SIG-M5 treated with dmso at 0.1 percent for 504 hours (cell line): ENCODE data around the gene CACNA1G.

Experiments
- DNase-seq: peaks from one replicate; lab custom pipeline; 2025; ENCODE audit not compliant: unreplicated experiment; lab: John Stamatoyannopoulos, UW

The CACNA1G gene

GRCh38 chr17:50547035-50547735 is 13.3 kb upstream of the CACNA1G start, which contains the start of gene SPATA20:
Gene SPATA20 (plus strand): TSS chr17:50547174. CDS start chr17:50547209, 35 bp downstream.
- peak; percentile 91 for DNase-seq

- DNase-seq, result no peak
Measured at GRCh38 chr17:50547736-50548083, 12.8 kb upstream of the CACNA1G start.

DNA sequence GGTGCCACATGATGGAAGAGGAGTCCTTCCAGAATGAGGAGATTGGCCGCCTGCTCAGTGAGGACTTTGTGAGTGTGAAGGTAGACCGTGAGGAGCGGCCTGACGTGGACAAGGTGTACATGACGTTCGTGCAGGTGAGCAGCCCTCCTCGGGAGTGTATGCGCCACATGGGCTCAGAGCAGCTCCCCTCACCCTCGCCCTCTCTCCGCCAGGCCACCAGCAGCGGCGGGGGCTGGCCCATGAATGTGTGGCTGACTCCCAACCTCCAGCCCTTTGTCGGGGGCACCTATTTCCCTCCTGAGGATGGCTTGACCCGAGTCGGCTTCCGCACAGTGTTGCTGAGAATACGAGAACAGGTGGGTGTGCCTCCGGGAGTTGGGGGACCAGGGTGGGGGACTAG is 11.7 kb upstream of the CACNA1G start:
- DNase-seq, result no peak

- DNase-seq, result no peak
Measured at GRCh38 chr17:50549256-50549941, 11.1 kb upstream of the CACNA1G start.

GRCh38 chr17:50549969-50550368 is 10.5 kb upstream of the CACNA1G start:
- no peak for DNase-seq

- peak; percentile 59 for DNase-seq
Measured at GRCh38 chr17:50550661-50551432, 9.7 kb upstream of the CACNA1G start.

DNA sequence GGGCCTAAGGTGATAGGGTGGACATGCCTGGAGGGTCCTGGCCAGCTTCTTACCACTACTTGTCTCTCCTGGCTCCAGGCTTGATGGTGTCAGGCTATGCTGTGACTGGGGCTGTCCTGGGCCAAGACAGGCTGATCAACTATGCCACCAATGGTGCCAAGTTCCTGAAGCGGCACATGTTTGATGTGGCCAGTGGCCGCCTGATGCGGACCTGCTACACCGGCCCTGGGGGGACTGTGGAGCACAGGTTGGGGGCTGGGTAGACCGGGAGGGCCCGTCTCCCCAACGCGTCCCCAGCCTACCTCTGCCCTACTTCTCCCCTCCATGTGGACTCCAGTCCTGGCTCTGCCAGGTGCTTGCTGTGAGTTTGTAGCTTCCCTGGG is 9.1 kb upstream of the CACNA1G start:
- DNase-seq, result no peak

- DNase-seq, result no peak
Measured at GRCh38 chr17:50551884-50552283, 8.6 kb upstream of the CACNA1G start.

DNA sequence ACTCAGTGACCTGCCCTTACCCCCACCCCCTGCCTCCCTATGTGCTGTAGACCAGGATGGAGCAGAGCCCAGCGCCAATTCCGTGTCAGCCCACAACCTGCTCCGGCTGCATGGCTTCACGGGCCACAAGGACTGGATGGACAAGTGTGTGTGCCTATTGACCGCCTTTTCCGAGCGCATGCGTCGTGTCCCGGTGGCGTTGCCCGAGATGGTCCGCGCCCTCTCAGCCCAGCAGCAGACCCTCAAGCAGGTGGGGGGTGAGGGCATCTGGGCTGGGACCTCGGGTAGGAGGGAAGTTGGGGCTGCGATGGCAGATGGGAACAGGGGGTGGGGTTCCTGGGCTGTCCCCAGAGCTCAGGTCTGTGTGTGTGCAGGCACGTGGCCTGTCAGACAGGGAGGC is 6.3 kb upstream of the CACNA1G start:
- no peak for DNase-seq

DNA sequence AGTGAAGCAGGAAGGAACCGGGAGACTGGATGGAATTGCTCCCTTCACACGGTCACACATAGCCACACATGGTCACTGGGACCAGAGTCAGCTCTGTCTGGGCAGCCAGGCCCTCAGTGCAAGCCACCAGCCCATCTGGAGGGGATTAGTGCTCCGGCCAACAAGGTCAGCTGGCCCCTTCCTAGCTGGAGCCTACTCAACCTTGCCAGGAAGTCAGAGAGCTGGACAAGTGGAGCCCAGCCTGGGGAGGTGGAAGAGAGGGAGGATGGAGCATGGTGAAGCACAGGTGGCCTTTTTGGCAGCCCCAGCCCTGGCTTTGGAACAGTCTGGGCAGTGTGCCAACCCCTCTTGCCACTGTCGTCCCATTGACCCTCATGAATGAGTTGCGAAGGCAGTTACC is 3.7 kb upstream of the CACNA1G start:
- no peak for DNase-seq

DNA sequence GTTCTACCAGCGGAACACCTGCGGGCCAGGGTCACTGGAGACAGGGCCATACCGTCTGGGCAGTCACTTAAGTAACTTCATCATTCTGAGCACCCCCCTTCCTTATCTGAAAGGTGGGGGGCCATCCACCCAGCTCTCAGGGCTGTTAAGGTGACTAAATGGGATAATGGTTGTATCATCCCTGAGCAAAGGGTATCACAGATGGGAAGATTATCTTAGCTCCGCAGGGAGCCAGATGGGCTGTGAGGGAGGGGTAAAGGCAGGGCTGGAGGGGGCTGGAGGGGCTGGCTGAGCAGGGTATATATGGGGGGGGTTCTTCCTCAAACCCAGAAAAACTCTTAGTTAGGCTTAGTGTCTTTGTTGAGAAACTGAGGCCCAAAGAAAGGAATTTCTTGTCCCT is 2.9 kb upstream of the CACNA1G start:
- no peak for DNase-seq

DNA sequence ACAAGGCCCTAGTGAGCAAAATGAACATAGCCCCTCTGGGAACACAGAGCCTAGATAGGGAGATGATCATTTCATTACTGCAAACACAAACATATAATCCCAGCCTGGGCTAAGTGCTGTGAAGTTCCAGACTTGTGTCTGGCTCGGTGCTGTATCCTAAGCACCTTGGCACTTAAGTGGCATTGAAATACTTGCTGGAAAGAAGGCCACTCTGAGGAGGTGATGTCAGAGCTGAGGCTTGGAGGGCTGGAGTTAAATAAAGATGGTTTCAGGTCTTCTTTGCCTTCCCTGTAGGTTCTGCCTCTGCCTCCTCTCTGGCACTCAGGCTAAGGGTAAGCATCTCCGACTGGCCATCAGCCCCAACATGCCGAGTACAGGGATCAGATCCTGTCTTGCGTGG is 2.4 kb upstream of the CACNA1G start:
- DNase-seq, result no peak

GRCh38 chr17:50558581-50558940 is 2.0 kb upstream of the CACNA1G start:
- DNase-seq, result no peak

GRCh38 chr17:50558941-50559614 is 1.4 kb upstream of the CACNA1G start:
- no peak for DNase-seq

GRCh38 chr17:50559674-50560184 is 786 bp upstream of the CACNA1G start:
- peak; percentile 42 for DNase-seq

GRCh38 chr17:50560931-50561745 is 623 bp downstream of the CACNA1G start:
- DNase-seq, result no peak

GRCh38 chr17:50561746-50562141 is 1.2 kb downstream of the CACNA1G start:
- DNase-seq, result no peak

GRCh38 chr17:50562242-50563091 is 2.0 kb downstream of the CACNA1G start:
- DNase-seq, result no peak

DNA sequence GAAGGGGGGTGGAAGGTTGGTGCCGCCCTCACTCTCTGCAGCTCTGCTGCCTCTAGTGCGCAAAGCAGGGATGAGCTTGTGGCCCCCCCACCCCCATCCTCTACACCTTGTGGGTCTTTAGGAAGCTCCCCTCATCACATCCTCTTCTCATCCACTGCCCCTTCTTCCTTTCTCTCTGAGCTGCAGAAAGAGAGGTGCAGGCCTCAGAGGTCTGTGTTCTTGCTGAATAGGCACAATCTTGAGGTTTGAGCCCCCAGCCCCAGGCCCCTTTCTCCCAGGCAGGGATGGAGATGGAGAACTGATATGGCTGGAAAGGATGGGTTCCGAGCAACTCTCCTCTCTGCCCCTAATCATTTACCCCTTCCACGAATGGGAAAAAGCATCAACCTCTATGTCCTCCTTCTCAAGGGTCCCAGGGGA is 2.6 kb downstream of the CACNA1G start:
- no peak for DNase-seq

DNA sequence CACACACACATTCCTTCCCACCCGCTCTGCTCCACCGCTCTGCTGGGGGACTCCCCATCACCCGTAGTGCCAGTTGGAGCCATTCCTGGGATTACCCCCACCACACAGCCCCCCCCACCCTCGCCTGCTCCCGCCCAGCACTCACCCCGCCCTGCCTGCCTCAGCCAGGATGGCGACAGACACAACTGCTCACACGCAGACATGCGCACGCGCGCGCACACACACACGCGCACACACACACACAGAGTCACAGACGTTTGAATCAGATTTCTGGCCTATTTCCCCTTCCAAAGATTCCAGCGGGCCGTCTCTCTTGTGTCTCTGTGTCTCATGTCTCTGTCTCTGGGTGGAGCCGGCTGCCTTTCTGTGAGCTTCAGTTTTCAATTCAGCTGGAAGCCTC is 4.4 kb downstream of the CACNA1G start:
- no peak for DNase-seq
